Activated naive CD4-positive, alpha-beta T cell treated with anti-CD3 and anti-CD28 coated beads for 36 hours (primary cell): ENCODE measurements around the gene SYCE1. TPM values are rescaled to one million over a fixed set of nuclear protein-coding genes. Genes with fewer than 3 reads are reported as not detected.
"Not testable (repeated sequence)": the region's sequence is repeated elsewhere in the genome, so short reads cannot be mapped to it uniquely, and the experiment has no call there.

Experiments
- CTCF ChIA-PET: fragments of 350-600 bp; sonication (Branson Sonifier 250); formaldehyde crosslinking; loops from one replicate; lab custom pipeline; 2021; ENCODE audit warnings: antibody characterized with exemption; lab: Charles Lee
- DNase-seq: peaks from one replicate; pipeline ENCODE4 v3.0.0-alpha.2; 2020
- H3K27ac Mint-ChIP-seq: one replicate; pipeline ENCODE4 v1.8.0; 2021; ENCODE audit warnings: mild to moderate bottlenecking, mixed read lengths
- H3K27me3 Mint-ChIP-seq: one replicate; pipeline ENCODE4 v1.8.0; 2021; ENCODE audit warnings: low read depth, mixed read lengths
- H3K36me3 Mint-ChIP-seq: one replicate; pipeline ENCODE4 v1.8.0; 2021; ENCODE audit warnings: low read depth, mixed read lengths
- H3K4me1 Mint-ChIP-seq: one replicate; pipeline ENCODE4 v1.8.0; 2021; ENCODE audit warnings: low read depth, mixed read lengths
- H3K4me3 Mint-ChIP-seq: one replicate; pipeline ENCODE4 v1.8.0; 2021; ENCODE audit warnings: mild to moderate bottlenecking, moderate library complexity, mixed read lengths
- H3K9me3 Mint-ChIP-seq: one replicate; pipeline ENCODE4 v1.8.0; 2021; ENCODE audit warnings: mixed read lengths
- intact Hi-C: fragments of 100-400 bp; cut with micrococcal nuclease; formaldehyde crosslinking; loops from one replicate; pipeline ENCODE4 v1.15.1; 2023
- total RNA-seq, 2 experiments: library from RNA; stranded (reverse); gene quantifications; one replicate each; pipeline ENCODE4 v1.2.3, GENCODE V29; 2021

SYCE1 gene
- total RNA-seq = under 1 TPM in 1 of 2 experiments, not detected in 1; 0.17 TPM

- Mint-ChIP-seq H3K27me3 (peaks cover 9% of the 10 kb centered on the region), H3K9me3 (peaks cover 3% of the 10 kb centered on the region), H3K27ac (no peak within 1 kb of the TSS), H3K36me3 (no peaks in the 10 kb centered on the region), H3K4me1 (no peaks in the 10 kb centered on the region), H3K4me3 (no peak within 1 kb of the TSS)
- CTCF ChIA-PET = no interaction called here
- intact Hi-C loops = no loop called here
- no peak for DNase-seq
These were observed at the start of gene SYCE1 for GRCh38 chr10:133565441-133566294. TSS of gene SYCE1 (minus strand) at chr10:133565583. CDS start at chr10:133565529, 54 bp downstream.

- Mint-ChIP-seq H3K27ac (no peak overlapping the region), H3K9me3 (peaks cover 2% of the 10 kb centered on the region), H3K4me3 (no peak overlapping the region), H3K36me3 (no peaks in the 10 kb centered on the region), H3K4me1 (no peaks in the 10 kb centered on the region), H3K27me3 (no peaks in the 10 kb centered on the region)
- DNase-seq = no peak
- intact Hi-C loops = no loop called here
- CTCF ChIA-PET = interaction anchor here (0.6 to 1.8 kb wide), 4 partner anchors 9 to 675 kb away, joined by 3 to 5 read pairs (median 3); no protein-coding TSS in a partner anchor
These were observed 49.6 kb upstream of the SYCE1 start for GRCh38 chr10:133614830-133615580.

- no peaks in the 10 kb centered on the region for H3K36me3 Mint-ChIP-seq
- no peak for DNase-seq
- CTCF ChIA-PET = interaction anchor here (1.6 to 1.8 kb wide), 2 partner anchors 16 to 177 kb away, joined by 4 to 5 read pairs; no protein-coding TSS in a partner anchor
- intact Hi-C loops = no loop called here
- H3K4me3 Mint-ChIP-seq = no peak overlapping the region
- H3K9me3 Mint-ChIP-seq = peaks cover 2% of the 10 kb centered on the region
- no peak overlapping the region for H3K27ac Mint-ChIP-seq
- peaks cover 1% of the 10 kb centered on the region for H3K27me3 Mint-ChIP-seq
- no peaks in the 10 kb centered on the region for H3K4me1 Mint-ChIP-seq
These were observed 48.3 kb upstream of the SYCE1 start for GRCh38 chr10:133613699-133614098.

- Mint-ChIP-seq H3K9me3 (peaks cover 2% of the 10 kb centered on the region), H3K4me1 (no peaks in the 10 kb centered on the region), H3K36me3 (no peaks in the 10 kb centered on the region), H3K27ac (no peak overlapping the region), H3K4me3 (no peak overlapping the region), H3K27me3 (peaks cover 16% of the 10 kb centered on the region)
- DNase-seq = no peak
- intact Hi-C loops = no loop called here
- CTCF ChIA-PET = no interaction called here
These were observed 45.7 kb upstream of the SYCE1 start for GRCh38 chr10:133611079-133611478.

GRCh38 chr10:133608855-133609254 is 43.5 kb upstream of the SYCE1 start:
- intact Hi-C loops = loop anchor here (1.0 to 5.0 kb wide), 3 partner anchors 172 to 297 kb away; no protein-coding TSS in a partner anchor
- CTCF ChIA-PET = interaction anchor here (0.6 to 2.5 kb wide), 5 partner anchors 7 to 173 kb away, joined by 3 to 12 read pairs (median 6); no protein-coding TSS in a partner anchor
- DNase-seq = no peak
- Mint-ChIP-seq H3K27ac (no peak overlapping the region), H3K4me3 (no peak overlapping the region), H3K27me3 (peaks cover 22% of the 10 kb centered on the region), H3K4me1 (no peaks in the 10 kb centered on the region), H3K36me3 (no peaks in the 10 kb centered on the region), H3K9me3 (peaks cover 2% of the 10 kb centered on the region)

- H3K27ac Mint-ChIP-seq, H3K4me1 Mint-ChIP-seq, H3K9me3 Mint-ChIP-seq, DNase-seq, intact Hi-C loops, H3K4me3 Mint-ChIP-seq, H3K36me3 Mint-ChIP-seq: not testable (repeated sequence)
- CTCF ChIA-PET = interaction anchor here (2.0 kb wide), 1 partner anchor 14 kb away, joined by 5 read pairs; no protein-coding TSS in a partner anchor
- H3K27me3 Mint-ChIP-seq = peaks cover 47% of the 10 kb centered on the region
These were observed 38.1 kb upstream of the SYCE1 start for GRCh38 chr10:133603434-133603833.

- CTCF ChIA-PET = interaction anchor here (0.6 to 1.1 kb wide), 2 partner anchors 8 to 110 kb away, joined by 3 to 6 read pairs; no protein-coding TSS in a partner anchor
- intact Hi-C loops = no loop called here
These were observed 35.3 kb upstream of the SYCE1 start for GRCh38 chr10:133600657-133601056.

GRCh38 chr10:133599869-133600268 is 34.5 kb upstream of the SYCE1 start:
- DNase-seq, H3K4me3 Mint-ChIP-seq, intact Hi-C loops, H3K9me3 Mint-ChIP-seq, H3K4me1 Mint-ChIP-seq, H3K27ac Mint-ChIP-seq, H3K36me3 Mint-ChIP-seq: not testable (repeated sequence)
- peaks cover 47% of the 10 kb centered on the region for H3K27me3 Mint-ChIP-seq
- CTCF ChIA-PET = interaction anchor here (1.1 kb wide), 1 partner anchor 9 kb away, joined by 3 read pairs; no protein-coding TSS in a partner anchor

More at GRCh38 chr10:133600657-133601056, 35.3 kb upstream of the SYCE1 start:
- Mint-ChIP-seq H3K27ac (no peak overlapping the region), H3K9me3 (no peaks in the 10 kb centered on the region), H3K4me1 (no peaks in the 10 kb centered on the region), H3K27me3 (peaks cover 47% of the 10 kb centered on the region), H3K36me3 (no peaks in the 10 kb centered on the region), H3K4me3 (no peak overlapping the region)
- DNase-seq = no peak

- Mint-ChIP-seq H3K4me3 (no peak overlapping the region), H3K9me3 (no peaks in the 10 kb centered on the region), H3K27me3 (peaks cover 15% of the 10 kb centered on the region), H3K27ac (no peak overlapping the region), H3K4me1 (no peaks in the 10 kb centered on the region), H3K36me3 (no peaks in the 10 kb centered on the region)
- CTCF ChIA-PET = interaction anchor here (0.7 kb wide), 1 partner anchor 517 kb away, joined by 3 read pairs; no protein-coding TSS in a partner anchor
- no peak for DNase-seq
- intact Hi-C loops = no loop called here
These were observed 27.3 kb upstream of the SYCE1 start for GRCh38 chr10:133592716-133593115.

GRCh38 chr10:133590970-133591359 is 25.6 kb upstream of the SYCE1 start:
- no peaks in the 10 kb centered on the region for H3K9me3 Mint-ChIP-seq
- H3K27ac Mint-ChIP-seq = no peak overlapping the region
- intact Hi-C loops = no loop called here
- CTCF ChIA-PET = no interaction called here
- peaks cover 10% of the 10 kb centered on the region for H3K27me3 Mint-ChIP-seq
- no peak for DNase-seq
- H3K36me3 Mint-ChIP-seq = no peaks in the 10 kb centered on the region
- no peak overlapping the region for H3K4me3 Mint-ChIP-seq
- H3K4me1 Mint-ChIP-seq = no peaks in the 10 kb centered on the region

- no peak for DNase-seq
- H3K4me3 Mint-ChIP-seq = no peak overlapping the region
- intact Hi-C loops = no loop called here
- peaks cover 9% of the 10 kb centered on the region for H3K27me3 Mint-ChIP-seq
- no peaks in the 10 kb centered on the region for H3K4me1 Mint-ChIP-seq
- CTCF ChIA-PET = no interaction called here
- H3K36me3 Mint-ChIP-seq = no peaks in the 10 kb centered on the region
- H3K27ac Mint-ChIP-seq = no peak overlapping the region
- no peaks in the 10 kb centered on the region for H3K9me3 Mint-ChIP-seq
These were observed 25.0 kb upstream of the SYCE1 start for GRCh38 chr10:133590226-133590969.
